NB4 (cell line): Measurements from ENCODE around the gene SLC31A1.

Source experiments
- CTCF ChIP-seq: IDR thresholded peaks from one replicate; pipeline ENCODE4 v1.5.1; 2012; ENCODE audit warnings: low read depth, low read length
- MAX ChIP-seq: IDR thresholded peaks from 2 replicates; pipeline ENCODE4 v1.6.1; 2011; ENCODE audit warnings: low read depth, low read length
- MYC ChIP-seq: IDR thresholded peaks from 2 replicates; pipeline ENCODE4 v1.6.1; 2011; ENCODE audit warnings: low read depth, low read length
- POLR2A ChIP-seq: IDR thresholded peaks from 2 replicates; pipeline ENCODE4 v1.6.1; 2011; ENCODE audit warnings: mild to moderate bottlenecking; ENCODE audit not compliant: insufficient read length; ENCODE audit errors: extremely low read depth

DNA sequence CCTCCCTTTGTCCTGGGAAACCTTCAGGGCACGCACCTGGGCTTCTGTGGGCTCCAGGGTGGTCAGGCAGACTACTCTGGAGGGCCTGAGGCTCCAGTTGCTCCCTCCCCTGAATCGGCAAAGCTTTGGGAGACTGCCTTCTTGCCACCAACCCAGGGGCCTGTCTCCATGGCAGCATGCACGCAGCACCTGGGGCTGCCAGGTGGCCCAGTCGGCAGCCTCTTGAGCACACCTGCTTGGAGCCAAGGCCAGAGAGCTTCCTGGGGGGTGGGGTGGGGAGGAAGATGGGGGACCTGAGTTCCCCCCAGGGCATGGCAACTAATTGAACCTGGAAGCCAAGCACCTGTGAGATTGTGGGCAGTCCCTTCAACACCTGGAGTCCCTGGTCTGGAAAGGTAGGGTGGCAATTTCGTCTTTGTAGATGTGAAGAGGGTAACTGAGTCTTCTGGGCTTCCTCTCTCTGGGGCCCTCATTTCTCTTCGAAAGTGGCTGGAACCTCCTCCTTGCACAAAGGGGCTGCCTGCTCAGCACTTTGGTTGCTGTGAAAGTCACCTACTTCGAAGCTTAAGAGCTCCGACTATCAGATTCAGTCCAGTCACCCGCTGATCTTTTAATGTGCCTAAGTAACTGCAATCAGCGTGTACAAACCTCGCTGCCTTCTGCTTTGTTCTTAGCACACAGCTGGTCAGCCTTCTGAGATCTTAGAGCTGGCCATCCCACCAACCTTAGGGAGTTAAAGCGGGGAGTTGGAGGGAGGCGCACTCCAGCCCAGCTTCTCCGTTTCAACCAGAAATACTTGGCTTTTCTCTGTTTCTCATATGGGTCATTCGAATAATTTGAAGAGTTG is 77.8 kb downstream of the SLC31A1 start:
- TF ChIP-seq CTCF = no peak
- TF ChIP-seq POLR2A = no peak
- TF ChIP-seq MYC = no peak
- TF ChIP-seq MAX = no peak
